ENCODE data around the gene CACNB4.
"Not testable (repeated sequence)": the region's sequence is repeated elsewhere in the genome, so short reads cannot be mapped to it uniquely, and the experiment has no call there.

CACNB4 gene

GRCh38 chr2:152092095-152092494, 6.7 kb downstream of the CACNB4 start:
- TF ChIP-seq, protein P1, sequence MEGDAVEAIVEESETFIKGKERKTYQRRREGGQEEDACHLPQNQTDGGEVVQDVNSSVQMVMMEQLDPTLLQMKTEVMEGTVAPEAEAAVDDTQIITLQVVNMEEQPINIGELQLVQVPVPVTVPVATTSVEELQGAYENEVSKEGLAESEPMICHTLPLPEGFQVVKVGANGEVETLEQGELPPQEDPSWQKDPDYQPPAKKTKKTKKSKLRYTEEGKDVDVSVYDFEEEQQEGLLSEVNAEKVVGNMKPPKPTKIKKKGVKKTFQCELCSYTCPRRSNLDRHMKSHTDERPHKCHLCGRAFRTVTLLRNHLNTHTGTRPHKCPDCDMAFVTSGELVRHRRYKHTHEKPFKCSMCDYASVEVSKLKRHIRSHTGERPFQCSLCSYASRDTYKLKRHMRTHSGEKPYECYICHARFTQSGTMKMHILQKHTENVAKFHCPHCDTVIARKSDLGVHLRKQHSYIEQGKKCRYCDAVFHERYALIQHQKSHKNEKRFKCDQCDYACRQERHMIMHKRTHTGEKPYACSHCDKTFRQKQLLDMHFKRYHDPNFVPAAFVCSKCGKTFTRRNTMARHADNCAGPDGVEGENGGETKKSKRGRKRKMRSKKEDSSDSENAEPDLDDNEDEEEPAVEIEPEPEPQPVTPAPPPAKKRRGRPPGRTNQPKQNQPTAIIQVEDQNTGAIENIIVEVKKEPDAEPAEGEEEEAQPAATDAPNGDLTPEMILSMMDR (IDR thresholded peaks at IDR 0.05; ENCODE audit: low read depth, low read length, missing control alignments): no peak
- no peak for DNase-seq (ENCODE audit: low read depth)
- no peak overlapping the region for H3K4me3 ChIP-seq (ENCODE audit: low read depth, low read length)

- not testable (repeated sequence) for H3K4me3 ChIP-seq (ENCODE audit: low read depth, low read length); DNase-seq (ENCODE audit: low read depth)
Observed at GRCh38 chr2:152090726-152091125, 8.1 kb downstream of the CACNB4 start.

DNA sequence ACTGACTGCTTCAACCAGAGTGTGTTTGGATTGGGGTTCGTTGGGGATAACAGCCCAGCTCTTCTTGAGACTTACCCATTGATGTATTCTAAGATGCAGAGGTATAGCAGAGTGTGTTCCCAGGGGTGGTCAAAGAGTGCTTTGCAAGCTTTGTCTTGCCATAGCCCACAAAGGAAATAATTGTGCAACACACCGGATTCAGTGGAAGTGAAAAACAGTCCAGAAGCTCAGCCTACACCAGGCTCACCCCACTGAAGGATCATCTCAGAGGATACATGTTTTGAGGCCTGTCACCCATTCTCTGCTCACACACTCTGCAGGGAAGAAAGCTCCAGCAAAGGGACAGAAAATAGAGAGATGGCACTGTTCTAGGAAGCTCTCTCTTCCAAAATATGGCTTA, 9.6 kb downstream of the CACNB4 start:
- no peak for DNase-seq (ENCODE audit: low read depth)
- TF ChIP-seq, protein P1 (IDR thresholded peaks at IDR 0.05; ENCODE audit: low read depth, low read length, missing control alignments): no peak

DNA sequence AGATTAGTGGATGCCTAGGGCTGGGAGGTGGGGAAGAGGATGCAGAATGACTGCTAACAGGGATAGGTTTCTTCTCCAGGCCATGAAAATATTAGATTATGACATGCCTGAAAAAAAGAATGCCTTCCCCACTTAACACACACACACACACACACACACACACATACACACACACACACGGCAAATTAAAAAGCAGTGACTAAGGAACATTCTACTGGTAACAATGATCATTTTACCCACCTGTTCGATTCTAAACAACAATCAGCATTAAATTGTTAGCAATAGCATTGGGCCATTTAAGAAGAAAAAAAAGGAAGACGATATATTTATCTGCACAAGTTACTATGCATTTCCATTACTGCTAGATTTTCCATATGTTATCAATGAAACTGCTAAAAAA, 10.8 kb downstream of the CACNB4 start:
- no peak overlapping the region for H3K4me3 ChIP-seq (ENCODE audit: low read depth, low read length)
- DNase-seq (ENCODE audit: low read depth): no peak
- TF ChIP-seq, protein P1 (IDR thresholded peaks at IDR 0.05; ENCODE audit: low read depth, low read length, missing control alignments): no peak

More for the DNA sequence above, 9.6 kb downstream of the CACNB4 start:
- no peak overlapping the region for H3K4me3 ChIP-seq (ENCODE audit: low read depth, low read length)

DNA sequence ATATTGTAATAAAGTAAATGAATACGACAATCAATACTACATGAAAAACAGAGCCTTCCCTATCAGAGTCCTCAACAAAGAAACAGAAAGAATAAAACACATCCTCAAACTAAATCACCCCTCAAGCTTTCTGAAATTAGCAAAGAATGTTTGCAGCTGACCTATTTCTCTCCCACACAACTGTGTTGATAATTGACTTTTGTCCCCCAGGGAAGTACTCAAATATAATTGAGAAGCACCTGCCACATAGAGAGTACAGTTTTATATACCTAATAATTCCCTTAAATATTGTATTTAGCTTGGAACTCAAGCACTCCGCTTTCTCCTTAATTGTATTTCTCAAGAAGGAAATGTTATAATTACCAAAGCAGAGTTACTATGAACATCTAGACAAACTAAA, 12.6 kb downstream of the CACNB4 start:
- TF ChIP-seq, protein P1 (IDR thresholded peaks at IDR 0.05; ENCODE audit: low read depth, low read length, missing control alignments): no peak
- no peak overlapping the region for H3K4me3 ChIP-seq (ENCODE audit: low read depth, low read length)
- no peak for DNase-seq (ENCODE audit: low read depth)

DNA sequence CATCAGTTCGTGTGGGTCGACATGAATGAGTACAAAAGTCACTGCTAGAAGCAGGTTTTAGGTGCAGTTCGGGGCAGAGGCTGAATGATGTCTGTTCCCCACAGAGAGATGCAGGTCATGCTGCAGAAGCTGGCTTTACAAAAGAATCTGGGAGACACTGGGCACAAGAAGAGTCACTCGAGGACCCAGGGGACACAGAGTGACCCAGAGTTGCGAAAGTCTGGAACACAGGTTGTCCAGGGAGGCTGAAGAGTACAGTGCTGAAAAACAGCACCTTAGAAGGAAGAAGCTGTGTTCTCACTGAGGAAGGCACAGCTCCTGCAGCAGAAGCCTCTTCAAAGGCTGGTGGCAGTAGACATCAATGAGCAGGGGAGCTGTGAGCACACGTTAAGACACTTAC, 14.8 kb downstream of the CACNB4 start:
- DNase-seq (ENCODE audit: low read depth): no peak
- TF ChIP-seq, protein P1 (IDR thresholded peaks at IDR 0.05; ENCODE audit: low read depth, low read length, missing control alignments): no peak
- no peak overlapping the region for H3K4me3 ChIP-seq (ENCODE audit: low read depth, low read length)

GRCh38 chr2:152083202-152083875, 15.5 kb downstream of the CACNB4 start:
- DNase-seq (ENCODE audit: low read depth): no peak
- TF ChIP-seq, protein P1 (IDR thresholded peaks at IDR 0.05; ENCODE audit: low read depth, low read length, missing control alignments): no peak
- H3K4me3 ChIP-seq (ENCODE audit: low read depth, low read length): no peak overlapping the region

Measured in GM12864 (cell line).